Epidermal melanocyte (primary cell): ENCODE measurements around the gene EVPL.
A peak's percentile ranks its signal among the peaks of the same experiment; 100 is the strongest.

Experiments used
- DNase-seq: peaks from one replicate; pipeline ENCODE4 v3.0.0; 2011; ENCODE audit warnings: low spot score; ENCODE audit not compliant: insufficient read length

EVPL gene

GRCh38 chr17:76018340-76018680, 8.8 kb downstream of the EVPL start:
- DNase-seq: no peak

- no peak for DNase-seq
These were observed 9.4 kb downstream of the EVPL start for GRCh38 chr17:76017481-76018339.

- DNase-seq: no peak
These were observed 12.2 kb downstream of the EVPL start for GRCh38 chr17:76014925-76015261.

- DNase-seq: peak; percentile 91
These were observed 12.8 kb downstream of the EVPL start for GRCh38 chr17:76014100-76014924.

DNA sequence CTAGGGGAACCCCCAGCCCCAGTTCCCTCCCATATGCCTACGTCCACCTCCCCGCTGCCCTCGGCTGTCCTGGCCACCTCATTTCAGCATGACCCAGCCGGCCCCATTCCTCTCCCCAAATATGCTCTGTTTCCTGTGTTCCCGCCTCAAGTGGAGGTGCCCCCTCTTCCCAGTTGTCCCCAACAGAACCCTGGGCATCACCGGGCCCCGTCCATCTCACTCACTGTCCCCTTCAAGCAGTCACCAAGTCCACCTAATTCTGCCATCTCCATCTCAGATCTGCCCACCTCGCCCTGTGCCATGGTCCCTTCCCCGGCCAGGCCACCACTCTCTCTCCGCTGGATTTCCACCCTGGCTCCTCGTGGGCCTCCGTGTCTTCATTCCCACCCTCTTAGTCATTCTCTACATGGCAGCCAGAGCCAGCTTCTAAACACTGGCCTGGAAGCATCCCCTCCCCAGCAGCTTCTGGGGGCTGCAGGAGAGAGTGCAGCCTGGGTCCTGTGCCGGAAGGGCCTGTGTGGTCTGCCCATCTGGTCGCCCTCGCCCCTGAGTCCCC, 13.7 kb downstream of the EVPL start:
- no peak for DNase-seq

- DNase-seq: no peak
These were observed 15.2 kb downstream of the EVPL start for GRCh38 chr17:76011951-76012350.

GRCh38 chr17:76009969-76010661, 17.0 kb downstream of the EVPL start:
- no peak for DNase-seq

GRCh38 chr17:76009447-76009846, 17.7 kb downstream of the EVPL start:
- no peak for DNase-seq

DNA sequence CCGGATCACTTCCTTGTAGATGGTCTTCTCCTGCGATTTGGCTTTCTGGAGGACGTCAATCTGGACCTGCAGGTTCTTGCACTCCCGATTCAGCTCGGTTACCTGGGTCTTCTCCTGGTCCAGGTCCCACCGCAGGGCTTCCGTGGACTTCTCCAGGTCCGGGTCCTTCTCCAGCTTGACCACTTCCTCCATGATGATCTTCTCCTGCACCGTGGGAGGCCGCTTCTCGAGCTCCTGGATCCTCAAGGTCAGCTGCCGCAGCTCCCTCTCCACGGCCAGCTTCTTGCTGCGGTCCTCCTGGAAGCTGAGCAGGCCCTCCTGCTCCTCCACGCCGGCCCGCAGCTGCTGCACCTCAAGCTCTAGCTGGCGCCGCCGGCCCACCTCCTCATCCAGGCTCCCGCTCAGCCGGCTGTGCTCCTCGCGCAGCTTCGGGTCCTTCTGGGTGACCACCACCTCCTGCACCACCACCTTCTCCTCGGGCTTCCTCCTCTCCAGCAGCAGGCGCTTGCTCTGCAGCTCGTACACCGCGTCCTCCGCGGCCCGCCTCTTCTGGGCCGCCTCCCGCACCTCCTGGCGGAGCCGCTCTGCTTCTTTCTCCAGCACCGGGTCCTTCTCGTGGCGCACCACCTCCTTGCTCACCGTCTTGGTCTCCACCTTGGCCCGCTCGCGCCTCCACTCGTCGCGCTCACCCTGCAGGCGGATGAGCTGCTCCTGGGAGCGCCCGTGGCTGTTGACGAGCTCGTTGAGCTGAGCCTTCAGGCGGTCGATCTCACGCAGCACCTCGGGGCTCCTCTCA, 18.3 kb downstream of the EVPL start:
- DNase-seq: no peak

- no peak for DNase-seq
These were observed 18.9 kb downstream of the EVPL start for GRCh38 chr17:76008208-76008607.

GRCh38 chr17:76007850-76008165, 19.3 kb downstream of the EVPL start:
- no peak for DNase-seq

DNA sequence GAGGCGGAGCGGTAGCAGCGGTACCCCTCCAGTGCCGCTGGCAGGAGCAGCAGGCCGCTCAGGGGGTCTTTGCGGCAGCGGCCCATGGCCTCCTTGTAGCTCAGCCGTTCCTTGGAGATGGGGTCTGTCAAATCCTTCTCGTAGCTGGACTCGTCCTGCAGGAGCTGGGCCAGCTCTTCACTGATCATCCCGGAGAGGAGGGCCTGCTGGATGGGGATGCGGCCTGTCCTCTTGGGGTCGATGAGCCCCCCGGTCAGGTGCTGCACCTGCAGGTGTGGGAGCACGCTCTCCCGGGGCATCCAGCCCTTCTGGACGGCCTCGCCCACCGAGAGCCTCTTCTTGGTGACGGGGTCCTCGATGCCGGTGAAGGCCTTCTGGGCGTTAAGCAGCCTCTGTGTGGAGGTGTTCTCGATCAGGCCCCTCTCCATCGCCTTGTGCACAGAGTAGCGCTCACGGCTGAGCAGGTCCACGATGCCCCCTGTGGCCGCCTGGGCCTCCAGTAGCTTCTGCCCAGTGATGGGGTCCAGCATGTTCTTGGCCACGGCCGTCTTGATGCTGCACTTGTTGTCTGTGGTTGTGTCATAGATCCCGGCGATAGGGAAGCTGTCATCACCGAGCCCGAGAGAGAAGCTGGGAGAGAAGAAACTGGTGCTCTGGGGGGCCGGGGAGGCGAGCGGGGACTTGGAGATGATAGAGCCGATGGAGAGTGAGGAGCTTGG, 19.8 kb downstream of the EVPL start:
- DNase-seq: no peak

GRCh38 chr17:76005263-76006149, 21.6 kb downstream of the EVPL start:
- peak; percentile 79 for DNase-seq

DNA sequence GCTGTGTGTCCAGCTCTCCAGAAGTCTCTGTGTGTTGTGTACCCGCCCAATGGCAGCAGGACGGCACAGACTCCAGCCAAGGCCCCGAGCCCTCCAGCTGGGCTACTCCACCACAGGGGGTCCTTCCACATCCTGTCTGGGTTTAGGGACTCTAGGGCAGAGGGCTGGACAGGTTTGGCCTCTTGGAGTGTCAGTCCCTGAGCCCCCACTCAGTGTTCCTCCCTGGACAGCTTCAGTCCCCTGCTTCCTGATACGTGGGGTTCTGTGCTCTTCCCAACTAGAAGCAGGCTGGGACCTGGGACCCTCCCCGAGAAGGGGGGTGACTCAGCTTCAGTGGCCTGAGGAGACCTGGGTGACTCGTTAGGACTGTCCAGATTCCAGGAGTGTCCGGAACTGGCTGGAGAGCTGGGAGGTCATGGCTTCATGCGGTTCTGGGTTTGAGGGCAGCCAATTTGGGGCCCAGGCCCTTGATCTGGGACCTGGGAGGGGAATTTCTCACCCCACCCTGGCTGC, 22.3 kb downstream of the EVPL start:
- DNase-seq: no peak

GRCh38 chr17:76003915-76004314, 23.2 kb downstream of the EVPL start:
- DNase-seq: no peak

DNA sequence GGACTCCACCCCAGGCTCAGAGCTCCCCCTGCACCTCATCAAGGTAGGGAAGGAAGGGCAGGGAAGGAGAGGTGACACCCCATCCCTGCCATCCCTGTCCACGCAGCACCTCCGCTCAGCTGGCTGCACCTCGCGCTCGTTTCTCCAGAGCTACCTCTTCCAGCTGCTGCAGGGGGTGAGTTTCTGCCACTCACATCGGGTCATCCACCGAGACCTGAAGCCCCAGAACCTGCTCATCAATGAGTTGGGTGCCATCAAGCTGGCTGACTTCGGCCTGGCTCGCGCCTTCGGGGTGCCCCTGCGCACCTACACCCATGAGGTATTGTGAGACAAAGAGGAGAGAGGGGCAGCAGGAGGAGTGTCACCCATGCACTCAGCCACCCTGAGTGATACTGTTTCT, 25.0 kb downstream of the EVPL start:
- DNase-seq: peak; percentile 7

GRCh38 chr17:76000755-76001521, 26.2 kb downstream of the EVPL start, which contains the start of gene CDK3:
CDK3 (plus strand) TSS chr17:76000855; CDS start chr17:76001426, 571 bp downstream.
- DNase-seq: peak; percentile 1

DNA sequence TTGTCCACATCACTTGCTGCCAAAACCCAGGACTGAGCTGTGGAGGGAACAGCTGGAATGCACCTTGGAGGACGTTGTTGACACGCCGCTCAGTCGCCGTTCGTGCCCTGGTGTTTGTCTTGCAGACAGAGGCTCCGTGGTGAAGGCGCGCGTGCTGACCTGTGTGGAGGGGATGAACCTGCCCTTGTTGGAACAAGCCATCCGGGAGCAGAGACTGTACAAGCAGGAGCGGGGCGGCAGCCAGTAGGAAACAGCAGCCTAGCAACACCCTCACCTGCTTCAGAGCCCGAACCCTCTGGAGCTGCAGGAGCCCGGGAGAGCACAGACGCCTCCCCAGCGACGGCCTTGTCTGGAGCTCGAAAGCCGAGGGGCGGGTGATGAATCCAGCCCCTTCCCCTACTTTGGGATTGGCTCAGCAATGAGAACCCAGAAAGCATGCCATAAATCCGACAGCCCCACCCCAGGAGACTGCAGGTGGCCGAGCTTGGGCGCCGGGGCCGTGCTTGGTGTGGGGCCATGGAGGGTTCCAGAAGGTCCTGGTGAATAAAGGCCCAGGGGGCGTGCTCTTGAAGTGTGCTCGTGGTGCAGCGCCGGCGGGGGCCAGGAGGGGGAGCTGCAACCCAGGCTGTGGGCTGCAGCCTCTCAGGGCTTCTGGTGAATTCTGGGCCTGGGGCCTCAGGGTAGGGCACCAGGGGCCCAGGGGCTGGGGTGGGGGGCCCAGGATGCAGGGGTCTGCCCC, 26.9 kb downstream of the EVPL start:
- peak; percentile 43 for DNase-seq
